Adipose tissue (tissue), 3 donors: ENCODE data around the gene MOGAT1. TPM values are rescaled to one million over a fixed set of nuclear protein-coding genes. Genes with fewer than 3 reads are reported as not detected.

Source experiments
- H3K27ac ChIP-seq: one replicate; pipeline ENCODE4 v1.5.1; 2013; ENCODE audit warnings: low read depth, low read length
- WGBS, 3 donors: extraction: QIAGEN DNeasy Blood & Tissue Kit; methylation state at CpG; one replicate each; pipeline ENCODE4 v1.1.7; 2013; 5-methylcytosine and 5-hydroxymethylcytosine counted together
- polyA plus RNA-seq, 3 donors: library from polyadenylated mRNA; stranded (reverse); fragments of 200-250 nt; gene quantifications; one replicate each; pipeline ENCODE4 v1.2.3, GENCODE V29; 2013
- donor health status: healthy with polysubstance abuse.
- donor health status: Bipolar disorder and iron deficiency.
- donor health status: healthy.

The MOGAT1 gene
- 1 to 10 TPM in 1 of 3 donors, under 1 TPM in 1, not detected in 1; 0.30 to 1.8 TPM for polyA plus RNA-seq

- WGBS, 3 donors = 2 to 3% (median 3%) methylated on average over 60 to 66 of the region's 66 CpGs
- no peak within 1 kb of the TSS for H3K27ac ChIP-seq
Measured at GRCh38 chr2:222671259-222672067, at the start of gene MOGAT1. TSS of gene MOGAT1 (plus strand) at chr2:222671658. CDS start at chr2:222671786, 128 bp downstream.

GRCh38 chr2:222621893-222622292, 49.6 kb upstream of the MOGAT1 start:
- no peak overlapping the region for H3K27ac ChIP-seq
- WGBS, 3 donors = 91 to 97% (median 94%) methylated on average over 4 of the region's 4 CpGs

DNA sequence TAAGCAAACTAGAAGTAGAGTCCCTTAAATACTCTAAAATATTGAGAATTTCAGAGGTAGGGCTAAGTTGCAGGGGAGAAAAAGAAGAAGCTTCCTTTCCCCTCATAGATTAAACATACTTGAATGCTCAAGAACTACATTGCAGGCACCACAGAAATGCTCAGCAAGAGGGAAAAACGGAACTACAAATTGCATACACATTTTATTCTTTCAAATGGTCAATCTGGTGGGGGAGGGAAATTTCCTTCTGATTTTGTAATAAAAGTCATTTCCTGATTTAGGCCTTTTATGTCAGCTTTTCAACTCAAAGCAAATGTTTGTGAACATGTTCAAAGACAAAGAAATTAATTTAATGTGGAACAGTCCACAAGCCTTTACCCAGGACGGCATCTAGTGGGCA, 48.5 kb upstream of the MOGAT1 start:
- WGBS, 3 donors = 70 to 100% (median 72%) methylated on average over 2 of the region's 2 CpGs
- H3K27ac ChIP-seq = no peak overlapping the region

DNA sequence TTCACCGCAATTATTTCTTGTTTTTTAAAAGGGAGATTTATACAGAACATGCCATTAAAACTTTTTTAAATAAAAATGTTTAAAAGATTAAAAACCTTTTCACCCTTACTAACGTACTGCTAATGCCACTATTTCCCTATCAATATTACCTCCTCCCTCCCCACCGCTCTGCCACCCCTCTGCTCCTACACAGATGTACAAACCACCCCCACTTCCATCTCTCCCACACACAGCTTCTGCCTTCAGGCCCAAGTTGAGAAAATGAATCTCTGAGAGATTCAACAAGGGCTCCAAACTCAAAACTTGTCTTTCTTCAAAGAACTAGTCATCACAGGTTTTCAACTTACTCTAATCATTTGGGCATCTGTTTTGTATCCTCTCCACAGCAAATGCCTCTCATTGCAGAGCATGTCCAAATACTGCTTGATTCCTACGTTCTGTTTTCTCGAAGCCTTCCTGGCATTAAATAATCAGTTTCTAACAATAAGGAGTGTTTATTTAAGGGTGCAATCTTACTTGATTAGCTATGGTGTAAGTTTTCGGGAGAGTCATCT, 47.6 kb upstream of the MOGAT1 start:
- 83 to 87% (median 85%) methylated on average over 6 of the region's 6 CpGs for WGBS, 3 donors
- no peak overlapping the region for H3K27ac ChIP-seq

- 90 to 96% (median 92%) methylated on average over 5 of the region's 5 CpGs for WGBS, 3 donors
- H3K27ac ChIP-seq = no peak overlapping the region
Measured at GRCh38 chr2:222627764-222628163, 43.7 kb upstream of the MOGAT1 start.

- 89 to 97% (median 93%) methylated on average over 1 of the region's 1 CpG for WGBS, 3 donors
- no peak overlapping the region for H3K27ac ChIP-seq
Measured at GRCh38 chr2:222635295-222635694, 36.2 kb upstream of the MOGAT1 start.

DNA sequence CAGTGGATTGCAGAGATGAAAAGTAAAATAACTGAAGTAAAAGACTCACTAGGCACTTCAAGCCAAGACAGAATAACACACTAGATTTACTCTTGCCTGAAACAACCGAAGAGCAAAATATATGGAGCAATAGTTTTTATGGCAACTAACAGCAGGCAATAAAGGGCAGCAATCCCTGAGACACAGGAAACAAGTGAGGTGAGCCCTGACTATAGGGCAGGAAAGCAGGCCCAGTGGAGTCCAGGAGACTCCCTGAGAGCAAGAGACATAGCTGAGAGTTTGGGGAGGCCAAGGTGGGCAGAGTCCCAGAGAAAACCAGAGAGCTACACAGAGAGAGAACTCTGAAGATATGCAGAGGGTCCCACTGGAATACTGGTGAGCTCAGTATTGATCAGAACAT, 34.4 kb upstream of the MOGAT1 start:
- 33 to 90% (median 71%) methylated on average over 1 of the region's 1 CpG for WGBS, 3 donors
- no peak overlapping the region for H3K27ac ChIP-seq

DNA sequence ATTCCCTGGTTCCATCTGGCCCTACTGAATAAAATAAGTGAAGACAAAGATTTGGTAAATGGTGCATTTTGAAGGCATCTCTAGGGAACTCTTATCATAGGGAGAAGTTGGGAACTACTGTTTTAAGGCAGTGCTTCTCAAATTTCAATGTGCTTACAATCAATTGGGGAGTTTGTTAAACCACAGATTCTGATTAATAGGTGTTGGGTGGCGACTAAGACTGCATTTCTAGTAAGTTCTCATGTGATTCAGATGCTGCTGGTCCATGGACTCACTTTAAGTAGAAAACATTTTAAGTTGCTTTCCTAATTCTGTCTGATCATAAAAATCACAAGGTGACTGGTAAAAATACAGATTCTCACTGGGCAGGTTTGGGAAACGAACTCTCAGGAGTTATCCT, 30.1 kb upstream of the MOGAT1 start:
- no peak overlapping the region for H3K27ac ChIP-seq
- 89 to 97% (median 95%) methylated on average over 2 of the region's 2 CpGs for WGBS, 3 donors

DNA sequence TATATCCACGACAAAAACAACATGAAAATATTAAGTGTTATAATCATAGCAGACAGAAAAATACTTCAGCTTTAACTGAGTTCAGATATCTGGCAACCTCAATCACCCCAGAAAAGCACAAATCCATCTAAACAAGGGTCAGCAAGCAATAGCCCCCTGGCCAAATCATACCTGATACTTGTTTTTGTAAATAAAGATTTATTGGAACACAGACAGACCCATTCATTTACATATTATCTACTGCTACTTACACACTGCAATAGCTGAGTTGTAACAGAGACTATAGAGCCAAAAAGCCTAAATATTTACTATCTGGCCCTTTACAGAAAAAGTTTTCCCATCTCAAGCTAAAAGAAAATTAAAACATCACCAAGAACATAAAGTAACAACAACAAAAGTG, 28.3 kb upstream of the MOGAT1 start:
- WGBS, 3 donors = 88 to 98% (median 96%) methylated on average over 1 of the region's 1 CpG
- H3K27ac ChIP-seq = no peak overlapping the region

GRCh38 chr2:222646008-222646407, 25.4 kb upstream of the MOGAT1 start:
- H3K27ac ChIP-seq = no peak overlapping the region
- WGBS, 3 donors = 88 to 92% (median 90%) methylated on average over 3 of the region's 3 CpGs

- H3K27ac ChIP-seq = no peak overlapping the region
- WGBS, 3 donors = 93 to 96% (median 96%) methylated on average over 3 of the region's 3 CpGs
Measured at GRCh38 chr2:222649801-222650200, 21.7 kb upstream of the MOGAT1 start.

DNA sequence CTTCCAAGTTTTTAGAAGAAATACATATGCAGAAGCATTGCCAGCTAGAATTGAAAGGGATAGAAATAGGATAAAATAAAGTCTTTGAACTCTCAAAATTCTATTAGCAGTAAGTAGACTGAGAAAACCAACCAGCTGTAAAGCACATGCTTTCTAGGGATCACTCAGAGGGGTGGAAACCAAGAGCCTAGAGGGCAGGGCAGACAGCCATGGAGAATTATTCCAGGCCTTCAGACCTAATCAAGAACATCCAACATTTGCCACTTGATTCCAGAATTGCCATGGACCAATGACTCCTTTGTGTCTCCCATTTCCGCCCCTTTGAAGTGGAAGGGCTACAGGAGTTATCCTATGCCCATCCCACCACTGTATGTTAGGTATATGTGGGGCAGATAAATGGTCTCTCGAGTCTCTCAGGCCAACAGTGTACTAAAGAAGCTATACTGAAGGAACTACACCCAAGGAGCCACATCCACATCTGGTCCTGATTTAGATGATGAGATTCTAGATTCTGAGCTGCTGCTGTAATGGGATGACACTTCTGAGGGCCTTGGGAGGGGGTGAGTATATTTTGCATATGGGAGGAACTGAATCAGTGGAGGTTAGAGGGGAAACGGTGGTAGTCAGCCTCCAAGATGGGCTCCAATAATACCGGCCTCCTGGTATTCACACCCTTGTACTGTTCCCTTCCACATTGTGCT, 19.6 kb upstream of the MOGAT1 start:
- WGBS, 3 donors = 89 to 94% (median 93%) methylated on average over 4 of the region's 4 CpGs
- no peak overlapping the region for H3K27ac ChIP-seq

DNA sequence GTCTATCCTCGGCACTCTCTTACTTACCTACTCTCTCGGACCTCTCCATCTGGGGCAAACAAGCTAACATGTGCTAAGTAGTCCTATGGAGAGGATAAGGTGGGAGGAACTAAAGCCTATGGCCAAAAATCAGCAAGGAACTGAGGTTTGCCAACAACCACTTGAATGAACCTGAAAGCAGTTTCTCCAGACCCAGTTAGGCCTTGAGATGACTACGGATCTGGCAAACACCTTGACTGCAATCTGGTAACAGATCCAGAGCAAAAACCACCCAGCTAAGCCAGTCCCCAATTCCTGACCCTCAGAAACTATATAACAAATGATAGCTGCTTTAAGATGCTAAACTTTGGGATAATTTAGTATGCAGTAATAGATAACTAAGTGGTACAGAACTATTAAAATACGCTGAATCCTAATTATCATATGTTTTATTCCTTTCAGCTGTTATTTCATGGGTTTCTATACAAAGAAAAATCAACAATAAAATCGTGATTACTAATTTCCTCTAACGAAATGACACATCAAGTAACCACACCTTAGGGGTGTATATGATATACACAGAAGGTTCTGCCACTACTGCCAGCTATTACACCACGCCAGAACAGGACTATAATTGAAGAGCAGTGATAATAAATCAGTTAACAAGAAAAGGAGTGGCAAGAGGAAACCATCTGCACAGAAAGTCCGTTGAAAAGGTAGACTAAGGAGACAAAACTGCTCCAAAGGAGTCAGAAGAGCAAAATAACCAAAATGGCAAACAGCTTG, 18.8 kb upstream of the MOGAT1 start:
- WGBS, 3 donors = 71 to 73% (median 71%) methylated on average over 8 of the region's 8 CpGs
- no peak overlapping the region for H3K27ac ChIP-seq

- no peak overlapping the region for H3K27ac ChIP-seq
Measured at GRCh38 chr2:222653280-222653679, 18.2 kb upstream of the MOGAT1 start.

DNA sequence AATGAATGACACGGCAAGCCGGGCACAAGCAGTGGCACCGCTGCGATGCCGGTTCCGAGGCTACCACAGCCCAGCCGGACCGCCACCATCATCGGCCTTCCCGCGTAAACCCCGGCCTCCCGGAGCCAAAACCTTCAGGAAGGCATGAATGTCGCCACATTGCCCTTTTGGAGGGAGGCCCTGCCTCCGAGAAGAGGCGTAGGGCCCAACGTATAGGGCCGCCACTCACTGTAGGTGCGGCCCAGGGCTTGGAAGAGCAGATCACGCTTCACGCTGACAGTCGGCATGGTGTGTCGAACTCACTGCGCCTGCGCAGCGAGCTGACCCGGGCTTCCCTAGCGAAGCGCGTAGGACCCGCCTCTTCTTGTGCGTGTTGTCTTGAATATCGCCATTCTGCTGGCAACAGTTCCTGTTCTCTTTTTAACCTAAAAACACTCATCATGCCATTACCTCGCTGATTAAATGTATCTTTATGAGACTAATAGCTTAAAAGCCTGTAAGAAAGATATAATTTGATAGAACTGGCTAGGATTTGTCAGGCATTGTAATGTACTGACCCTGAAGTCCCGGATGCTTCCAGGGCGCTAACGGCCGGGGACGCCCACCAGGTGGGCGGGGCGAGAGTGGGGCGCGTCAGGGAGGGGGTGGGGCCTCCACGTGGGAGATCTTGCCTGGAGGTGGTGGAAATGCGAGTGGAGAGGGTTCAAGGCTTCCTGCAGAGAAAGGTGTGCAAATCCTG, 15.5 kb upstream of the MOGAT1 start, which contains the start of gene FARSB:
Gene FARSB (minus strand): TSS at position 306 of the 739 bp plus-strand sequence. CDS start 19 bp downstream, at position 287.
- H3K27ac ChIP-seq = peak within 1 kb of the TSS; percentile 68
- WGBS, 3 donors = 0 to 1% (median 0%) methylated on average over 45 of the region's 45 CpGs

DNA sequence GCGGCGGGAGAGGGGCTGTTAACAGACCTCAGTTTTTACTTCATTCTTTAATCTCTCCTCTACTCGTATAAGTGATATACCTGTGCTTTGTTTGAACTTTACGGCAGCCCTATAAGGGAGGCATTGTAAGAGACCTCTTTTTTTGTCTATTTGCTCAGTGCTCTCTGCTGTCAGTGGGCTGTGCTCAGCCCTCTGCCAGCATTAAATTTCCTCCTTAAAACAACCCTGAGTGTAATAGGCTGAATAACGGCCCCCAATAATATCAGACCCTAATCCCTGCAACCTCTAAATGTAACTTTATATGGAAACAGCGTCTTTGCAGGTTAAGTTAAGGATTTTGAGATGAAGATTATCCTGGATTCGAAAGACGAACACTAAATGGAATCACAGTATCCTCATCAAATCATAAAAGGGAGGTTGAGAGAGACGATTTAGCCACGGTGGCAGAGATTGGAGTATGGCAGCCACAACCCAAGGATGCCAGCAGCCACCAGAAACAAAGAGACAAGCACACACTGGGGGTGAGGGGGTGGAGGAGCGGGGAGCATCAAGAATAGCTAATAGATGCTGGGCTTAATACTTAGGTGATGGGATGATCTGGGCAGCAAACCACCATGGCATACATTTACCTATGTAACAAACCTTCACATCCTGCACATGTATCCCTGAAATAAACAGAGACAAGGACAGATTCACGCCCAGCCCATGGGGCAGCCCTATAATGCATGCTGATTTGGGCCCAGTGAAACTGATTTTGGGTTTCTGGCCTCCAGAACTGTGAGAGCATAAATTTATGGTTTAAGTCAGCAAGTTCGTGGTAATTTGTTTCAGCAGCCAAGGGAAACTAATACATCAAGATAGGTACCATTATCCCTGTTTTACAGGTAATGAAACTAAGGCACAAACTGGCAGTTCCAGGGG, 14.7 kb upstream of the MOGAT1 start:
- H3K27ac ChIP-seq = no peak overlapping the region
- WGBS, 3 donors = 19 to 24% (median 22%) methylated on average over 13 of the region's 13 CpGs

DNA sequence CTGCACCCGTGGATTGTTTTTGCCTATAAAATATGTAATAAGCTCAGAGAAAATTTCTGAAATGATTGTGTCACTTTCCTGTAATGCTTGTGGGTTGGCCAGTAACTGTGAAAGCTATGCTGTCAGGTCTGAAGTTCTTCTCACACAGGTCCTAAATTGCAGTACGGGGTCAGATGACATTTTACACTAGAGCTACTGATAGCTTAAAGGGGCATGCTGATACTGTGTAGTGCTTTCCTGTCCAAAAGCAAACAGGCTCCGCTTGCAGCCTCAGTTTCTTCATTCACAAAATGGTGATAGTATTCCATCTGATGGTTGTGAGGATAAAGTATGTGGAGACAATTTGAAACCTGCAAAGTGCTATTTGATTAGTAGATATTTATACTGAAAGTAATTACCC, 8.0 kb upstream of the MOGAT1 start:
- no peak overlapping the region for H3K27ac ChIP-seq
- WGBS, 3 donors = 59 to 72% (median 64%) methylated on average over 3 of the region's 3 CpGs
